Ishikawa (cell line): ENCODE measurements around the gene PCCA.

Experiments used
- CEBPB ChIP-seq: IDR thresholded peaks from 2 replicates; pipeline ENCODE4 v1.6.1; 2012
- CREB1 ChIP-seq: IDR thresholded peaks from 2 replicates; pipeline ENCODE4 v1.6.1; 2012; ENCODE audit warnings: low read depth
- EGR1 ChIP-seq: IDR thresholded peaks from 2 replicates; pipeline ENCODE4 v1.6.1; 2012
- EP300 ChIP-seq: IDR thresholded peaks from 2 replicates; pipeline ENCODE4 v1.6.1; 2012; ENCODE audit warnings: borderline replicate concordance
- FOXM1 ChIP-seq: IDR thresholded peaks from 2 replicates; pipeline ENCODE4 v1.6.1; 2012; ENCODE audit warnings: low read depth, borderline replicate concordance
- MAX ChIP-seq: IDR thresholded peaks from 2 replicates; pipeline ENCODE4 v1.6.1; 2012
- NFIC ChIP-seq: IDR thresholded peaks from 2 replicates; pipeline ENCODE4 v1.6.1; 2012
- RAD21 ChIP-seq: IDR thresholded peaks from 2 replicates; pipeline ENCODE4 v1.6.1; 2012; ENCODE audit warnings: low read depth
- REST ChIP-seq: IDR thresholded peaks from 2 replicates; pipeline ENCODE4 v1.6.1; 2012; ENCODE audit warnings: low read depth, mild to moderate bottlenecking
- TAF1 ChIP-seq: IDR thresholded peaks from 2 replicates; pipeline ENCODE4 v1.6.1; 2012; ENCODE audit warnings: low read depth, mild to moderate bottlenecking
- TCF12 ChIP-seq: IDR thresholded peaks from 2 replicates; pipeline ENCODE4 v1.6.1; 2012; ENCODE audit warnings: low read depth
- TEAD4 ChIP-seq: IDR thresholded peaks from 2 replicates; pipeline ENCODE4 v1.6.1; 2012
- USF1 ChIP-seq: IDR thresholded peaks from 2 replicates; pipeline ENCODE4 v1.6.1; 2012
- YY1 ChIP-seq: IDR thresholded peaks from 2 replicates; pipeline ENCODE4 v1.6.1; 2012; ENCODE audit warnings: low read depth
- ZBTB7A ChIP-seq: IDR thresholded peaks from 2 replicates; pipeline ENCODE4 v1.6.1; 2012; ENCODE audit warnings: low read depth

Gene PCCA

GRCh38 chr13:100526318-100527000 is 437.6 kb downstream of the PCCA start:
- TF ChIP-seq USF1 (no peak), TCF12 (no peak), FOXM1 (no peak), ZBTB7A (no peak), CREB1 (no peak), NFIC (no peak), REST (no peak), CEBPB (no peak), MAX (no peak), RAD21 (no peak), YY1 (no peak), EP300 (no peak), EGR1 (no peak), TAF1 (no peak), TEAD4 (no peak)

GRCh38 chr13:100527644-100528043 is 438.8 kb downstream of the PCCA start:
- TF ChIP-seq CEBPB: no peak
- TF ChIP-seq TAF1: no peak
- no peak for TF ChIP-seq ZBTB7A
- no peak for TF ChIP-seq TEAD4
- no peak for TF ChIP-seq YY1
- TF ChIP-seq TCF12: no peak
- TF ChIP-seq REST: no peak
- TF ChIP-seq RAD21: no peak
- TF ChIP-seq FOXM1: no peak
- no peak for TF ChIP-seq NFIC
- no peak for TF ChIP-seq EP300
- no peak for TF ChIP-seq MAX
- TF ChIP-seq USF1: no peak
- no peak for TF ChIP-seq EGR1
- TF ChIP-seq CREB1: no peak

GRCh38 chr13:100528353-100528752 is 439.5 kb downstream of the PCCA start:
- TF ChIP-seq TEAD4 (no peak), EGR1 (no peak), EP300 (no peak), CEBPB (no peak), TCF12 (no peak), REST (no peak)

- TF ChIP-seq CREB1: no peak
- no peak for TF ChIP-seq EGR1
- no peak for TF ChIP-seq YY1
- no peak for TF ChIP-seq TAF1
- no peak for TF ChIP-seq EP300
- TF ChIP-seq CEBPB: no peak
- TF ChIP-seq TCF12: no peak
- TF ChIP-seq MAX: no peak
- TF ChIP-seq USF1: no peak
- no peak for TF ChIP-seq NFIC
- TF ChIP-seq FOXM1: no peak
- TF ChIP-seq RAD21: no peak
- no peak for TF ChIP-seq REST
- TF ChIP-seq TEAD4: no peak
- TF ChIP-seq ZBTB7A: no peak
Observed at GRCh38 chr13:100528820-100529219, 439.9 kb downstream of the PCCA start.
